HG03060 (cell line): ENCODE data around the gene DSCAML1.
"Not testable (repeated sequence)": the region's sequence is repeated elsewhere in the genome, so short reads cannot be mapped to it uniquely, and the experiment has no call there.

ENCODE experiments used
- ATAC-seq: cut with Tn5 transposase; IDR thresholded peaks from one replicate; pipeline ENCODE4 v1.9.1; 2021; ENCODE audit warnings: low read depth, moderate number of reproducible peaks; ENCODE audit not compliant: unreplicated experiment

The DSCAML1 gene

GRCh38 chr11:117405898-117406297 is 391.1 kb downstream of the DSCAML1 start:
- ATAC-seq, result not testable (repeated sequence)

- not testable (repeated sequence) for ATAC-seq
These were observed 397.7 kb downstream of the DSCAML1 start for GRCh38 chr11:117399100-117399840.

GRCh38 chr11:117398618-117399017 is 398.4 kb downstream of the DSCAML1 start:
- ATAC-seq, result not testable (repeated sequence)

DNA sequence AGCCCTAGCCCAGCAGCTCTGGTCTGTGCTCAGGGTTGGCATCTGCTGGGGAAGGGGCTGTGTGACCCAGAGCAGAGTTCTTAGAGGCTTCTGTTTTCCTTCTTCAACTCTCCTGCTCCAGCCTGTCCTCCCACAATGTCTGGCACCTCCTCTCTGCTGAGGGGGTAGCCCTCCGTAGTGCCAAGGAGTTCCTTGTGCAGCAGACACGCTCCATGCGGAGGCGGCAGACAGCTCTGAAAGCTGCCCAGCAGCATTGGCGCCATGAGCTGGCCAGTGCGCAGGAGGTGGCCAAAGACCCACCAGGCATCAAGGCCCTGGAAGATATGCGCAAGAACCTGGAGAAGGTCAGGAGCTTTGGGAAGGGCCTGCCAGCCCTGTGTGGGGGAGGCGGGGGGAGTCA is 400.0 kb downstream of the DSCAML1 start:
- no peak for ATAC-seq

GRCh38 chr11:117395476-117395875 is 401.5 kb downstream of the DSCAML1 start:
- ATAC-seq, result no peak

DNA sequence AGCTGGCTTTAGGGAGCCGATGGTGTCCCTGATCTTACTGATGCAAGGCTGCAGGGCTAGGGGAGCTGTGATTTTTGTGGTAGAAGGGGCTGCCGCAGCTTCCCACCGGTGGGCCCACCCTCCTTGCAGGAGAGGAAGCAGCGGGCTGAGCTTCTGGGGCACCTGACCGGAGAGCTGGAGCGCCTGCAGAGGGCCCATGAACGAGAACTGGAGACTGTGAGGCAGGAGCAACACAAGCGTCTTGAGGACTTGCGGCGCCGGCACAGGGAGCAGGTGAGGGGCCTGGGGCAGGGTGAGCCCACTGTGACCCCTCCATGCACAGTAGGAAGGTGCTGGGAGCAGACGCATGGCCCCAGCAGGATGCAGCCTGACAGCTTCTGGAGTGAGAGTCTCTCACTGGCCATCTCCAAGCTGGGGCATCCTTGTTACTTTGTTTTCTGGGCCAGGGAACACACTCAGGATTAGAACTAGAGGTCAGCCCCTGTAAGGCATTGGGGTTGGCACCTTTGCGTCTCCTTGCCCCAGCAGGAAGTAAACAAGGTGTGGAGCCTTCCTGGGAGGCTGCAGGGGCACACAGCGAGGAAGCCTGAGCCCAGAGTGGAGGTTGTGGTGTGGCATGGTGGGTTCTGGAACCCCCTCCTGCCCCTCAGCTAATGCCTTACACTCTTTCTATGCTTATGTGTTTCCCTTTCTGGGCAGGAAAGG is 402.6 kb downstream of the DSCAML1 start:
- no peak for ATAC-seq

DNA sequence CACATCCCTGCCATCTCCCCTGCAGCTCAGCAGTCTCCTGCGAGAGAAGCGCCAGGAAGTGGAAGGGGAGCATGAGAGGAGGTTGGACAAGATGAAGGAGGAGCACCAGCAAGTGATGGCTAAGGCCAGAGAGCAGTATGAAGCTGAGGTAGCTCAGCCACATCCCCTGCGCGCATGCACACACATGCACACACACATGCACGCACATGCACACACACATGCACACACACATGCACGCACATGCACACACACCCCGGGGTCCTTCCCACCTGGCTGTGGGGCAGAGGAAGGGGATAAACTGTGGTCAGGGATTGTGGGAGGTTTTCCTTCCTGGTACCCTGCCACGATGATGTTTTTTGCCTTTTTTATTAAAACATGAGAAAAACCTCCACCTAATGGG is 404.0 kb downstream of the DSCAML1 start:
- no peak for ATAC-seq

DNA sequence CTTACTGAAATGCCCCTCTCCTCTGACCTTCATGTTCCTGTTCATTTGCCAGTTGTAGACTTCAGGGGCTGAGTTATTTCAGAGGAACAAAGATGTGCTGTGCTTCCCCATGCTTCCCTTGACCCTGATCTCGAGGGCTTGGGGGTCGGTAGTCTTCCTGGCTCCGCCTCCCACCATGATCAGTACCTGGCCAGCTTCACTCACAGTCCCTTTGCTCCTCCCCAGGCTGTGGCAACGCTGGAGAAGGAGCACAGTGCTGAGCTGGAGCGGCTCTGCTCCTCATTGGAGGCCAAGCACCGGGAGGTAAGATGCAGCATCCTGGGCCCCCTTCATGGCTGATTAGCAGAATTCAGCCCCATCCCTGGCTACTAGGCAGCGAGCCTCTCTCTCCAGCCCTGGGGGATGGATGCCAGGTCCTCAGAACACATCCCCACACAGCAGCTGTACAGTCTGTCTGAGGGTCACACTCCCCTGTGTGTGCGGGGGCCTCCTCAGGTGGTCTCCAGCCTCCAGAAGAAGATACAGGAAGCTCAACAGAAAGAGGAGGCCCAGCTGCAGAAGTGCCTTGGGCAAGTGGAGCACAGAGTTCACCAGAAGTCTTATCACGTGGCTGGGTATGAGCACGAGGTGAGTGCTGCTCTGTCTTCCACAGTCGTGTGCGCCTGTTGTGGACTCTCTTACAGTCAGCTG is 404.9 kb downstream of the DSCAML1 start:
- no peak for ATAC-seq

GRCh38 chr11:117391181-117391580 is 405.8 kb downstream of the DSCAML1 start:
- no peak for ATAC-seq

- ATAC-seq, result no peak
These were observed 406.3 kb downstream of the DSCAML1 start for GRCh38 chr11:117390743-117391142.

- ATAC-seq, result no peak
These were observed 408.8 kb downstream of the DSCAML1 start for GRCh38 chr11:117387992-117388755.

GRCh38 chr11:117385906-117386305 is 411.1 kb downstream of the DSCAML1 start:
- ATAC-seq, result no peak

GRCh38 chr11:117385471-117385870 is 411.5 kb downstream of the DSCAML1 start:
- no peak for ATAC-seq

DNA sequence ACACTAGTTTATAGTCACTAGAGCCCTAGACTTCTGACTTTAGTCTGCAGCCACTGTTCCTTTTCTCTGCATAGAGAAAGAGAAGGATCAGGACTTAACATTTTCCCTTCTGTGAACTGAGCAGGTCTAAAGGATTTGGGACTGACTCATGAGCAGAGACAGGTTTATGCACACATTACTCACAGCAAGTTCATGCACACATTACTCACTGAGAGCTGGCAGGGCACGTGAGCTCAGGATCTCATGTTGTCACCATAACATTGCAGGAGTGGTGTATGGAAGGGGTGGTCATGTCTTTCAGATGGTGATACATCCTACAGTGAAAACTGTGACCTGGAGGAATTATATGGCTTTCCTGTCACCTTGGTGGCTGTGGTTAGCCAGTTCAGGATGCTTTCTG is 413.0 kb downstream of the DSCAML1 start:
- no peak for ATAC-seq

GRCh38 chr11:117382746-117383145 is 414.3 kb downstream of the DSCAML1 start:
- no peak for ATAC-seq

DNA sequence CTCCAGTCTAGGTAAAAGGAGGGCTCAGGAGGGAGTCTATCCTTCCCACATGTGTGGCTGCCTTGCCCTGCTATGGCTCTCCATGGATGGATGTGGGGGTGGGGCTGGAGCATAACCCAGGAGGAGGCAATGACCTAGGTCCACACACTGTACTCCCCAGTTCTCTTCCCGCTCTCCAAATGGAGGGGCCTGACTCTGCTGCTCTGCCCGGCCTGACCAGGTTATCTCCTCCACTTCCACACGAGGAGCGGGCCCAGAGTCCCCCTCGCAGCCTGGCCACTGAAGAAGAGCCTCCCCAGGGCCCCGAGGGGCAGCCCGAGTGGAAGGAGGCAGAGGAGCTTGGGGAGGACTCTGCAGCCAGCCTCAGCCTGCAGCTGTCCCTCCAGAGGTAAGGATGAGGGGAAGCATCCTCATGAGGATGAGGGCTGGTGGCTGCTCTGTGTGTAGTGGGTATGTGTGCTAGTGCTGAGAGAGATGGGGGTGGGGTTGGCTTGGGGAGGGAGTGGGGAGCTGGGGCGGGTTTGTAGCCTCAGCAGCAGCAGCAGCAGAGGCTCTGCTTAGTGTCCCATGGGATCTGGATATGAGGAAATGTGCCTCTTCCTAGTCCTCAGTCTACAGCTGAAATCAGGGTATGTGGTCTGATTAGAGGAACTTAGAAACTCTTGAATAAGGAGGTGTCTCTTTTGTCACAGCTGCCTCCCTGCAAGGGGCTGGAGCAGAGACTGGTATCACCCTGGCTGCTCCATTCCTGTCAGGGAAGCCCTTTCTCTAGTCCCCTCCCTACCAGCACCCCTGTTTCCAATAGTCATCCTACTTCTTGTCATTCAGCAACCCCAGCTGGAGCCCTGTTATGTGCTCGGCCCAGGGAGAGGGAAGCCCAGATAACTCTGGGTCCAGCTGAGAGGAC is 415.3 kb downstream of the DSCAML1 start:
- no peak for ATAC-seq

- ATAC-seq, result no peak
These were observed 416.3 kb downstream of the DSCAML1 start for GRCh38 chr11:117380676-117381075.

DNA sequence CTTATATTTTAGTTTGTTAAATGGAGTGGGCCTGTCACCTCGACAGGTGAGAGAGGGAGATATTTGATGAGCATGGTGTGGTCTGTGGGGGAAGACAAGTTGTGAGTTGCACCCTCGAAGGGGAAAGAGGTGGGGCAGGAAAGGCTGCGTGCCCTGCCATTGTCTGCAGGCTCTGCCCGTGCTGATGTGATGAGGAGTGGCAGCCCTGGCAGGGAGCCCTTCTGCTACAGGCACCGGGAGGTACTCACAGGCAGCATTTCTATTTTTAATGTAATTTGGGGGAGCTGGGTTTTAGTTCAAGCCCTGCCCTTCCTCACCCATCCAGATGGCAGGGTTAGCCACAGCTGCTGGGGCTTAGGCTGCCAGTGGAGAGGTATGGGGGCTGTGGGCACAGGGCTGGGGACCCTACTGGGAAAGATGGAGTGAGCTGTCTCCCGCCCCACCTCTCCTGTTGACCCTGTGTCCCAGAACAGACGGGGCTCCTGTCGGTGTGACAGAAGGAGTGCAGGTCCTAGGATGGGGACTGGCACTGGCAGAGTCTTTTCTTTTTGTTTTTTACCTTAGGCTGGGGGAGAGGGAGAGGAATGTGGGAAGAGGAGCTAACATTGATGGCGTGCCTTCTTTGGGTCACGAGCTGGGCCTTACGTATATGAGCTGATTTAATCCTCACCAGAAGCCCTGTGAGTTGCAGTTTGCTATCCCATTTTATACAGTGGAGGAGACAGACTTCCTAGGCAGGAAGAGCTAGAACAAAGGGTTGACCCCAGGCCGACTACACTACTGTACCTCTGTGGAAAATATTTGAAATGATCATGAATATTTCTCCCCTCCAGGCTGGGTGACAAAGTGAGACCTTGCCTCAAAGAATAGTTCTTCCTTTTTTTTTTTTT is 417.8 kb downstream of the DSCAML1 start:
- no peak for ATAC-seq
